H54 (cell line): ENCODE results near the gene SPEF2.
A peak's percentile ranks its signal among the peaks of the same experiment; 100 is the strongest.
"Not testable (repeated sequence)": the region's sequence is repeated elsewhere in the genome, so short reads cannot be mapped to it uniquely, and the experiment has no call there.

Source experiments
- DNase-seq: peaks from one replicate; pipeline ENCODE4 v3.0.0; 2011; ENCODE audit warnings: low spot score, mixed read lengths; ENCODE audit not compliant: insufficient read length
- FAIRE-seq: peaks from 3 replicates; lab custom pipeline; 2011; peaks lifted over from hg19 to GRCh38; lab: Jason Lieb, UNC
- POLR2A ChIP-seq: IDR thresholded peaks from 2 replicates; pipeline ENCODE4 v1.6.1; 2011; ENCODE audit warnings: low read depth, mild to moderate bottlenecking, low read length

The SPEF2 gene

GRCh38 chr5:35835796-35836742, 218.4 kb downstream of the SPEF2 start:
- no peak for TF ChIP-seq POLR2A
- no peak for FAIRE-seq
- DNase-seq = no peak

DNA sequence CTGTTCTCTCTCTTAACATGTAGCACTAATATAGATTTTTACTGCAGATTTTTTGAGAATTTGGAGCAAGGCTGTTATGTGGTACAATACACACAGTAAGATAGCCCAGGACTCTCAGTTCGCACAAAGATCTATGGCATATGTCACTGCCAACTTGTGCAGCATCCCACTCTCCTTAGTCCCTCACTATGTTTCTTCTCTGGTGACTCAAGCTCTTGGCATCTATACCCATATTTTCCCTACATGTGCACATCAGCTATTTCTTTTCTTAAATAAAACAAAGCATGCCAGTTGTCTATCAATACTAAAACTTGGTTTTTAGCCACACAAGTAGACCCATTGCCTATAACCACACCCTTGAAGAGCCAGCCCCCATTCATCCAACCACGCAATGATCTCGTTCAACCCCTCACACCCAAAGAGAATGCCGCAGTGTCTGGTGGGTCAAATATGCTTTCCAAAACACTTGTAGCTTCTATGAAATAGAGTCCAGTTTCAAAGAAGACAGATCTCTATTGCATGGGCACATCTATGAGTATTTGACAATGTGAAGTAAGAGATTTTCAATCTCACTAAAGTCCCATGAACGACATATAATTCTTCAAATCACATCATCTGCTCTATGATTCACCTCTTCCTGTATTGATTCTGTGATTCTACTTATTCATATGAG, 220.8 kb downstream of the SPEF2 start:
- DNase-seq = no peak
- peak; percentile 80 for FAIRE-seq

DNA sequence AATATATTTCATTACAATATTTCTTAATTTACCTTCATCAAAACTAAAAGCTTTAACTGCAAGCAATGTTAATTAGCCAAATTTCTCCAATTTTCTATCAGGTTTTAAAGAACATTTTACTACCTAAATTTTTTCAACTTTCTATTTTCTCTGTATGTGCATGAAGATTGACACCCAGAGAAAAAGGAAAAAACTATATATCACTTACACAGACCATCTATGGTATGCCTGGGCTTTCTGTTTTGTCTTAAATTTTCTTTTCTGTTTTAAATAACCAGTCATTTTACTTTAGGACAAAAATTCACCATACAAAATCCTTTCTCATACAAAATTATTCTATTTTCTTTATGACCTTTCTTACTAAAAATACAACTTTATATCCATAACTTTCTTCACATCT, 225.2 kb downstream of the SPEF2 start:
- DNase-seq (no peak), FAIRE-seq (no peak)
- TF ChIP-seq POLR2A = no peak

More for the DNA sequence above, 220.8 kb downstream of the SPEF2 start:
- TF ChIP-seq POLR2A = no peak

GRCh38 chr5:35845508-35845907, 227.8 kb downstream of the SPEF2 start:
- not testable (repeated sequence) for DNase-seq, FAIRE-seq

DNA sequence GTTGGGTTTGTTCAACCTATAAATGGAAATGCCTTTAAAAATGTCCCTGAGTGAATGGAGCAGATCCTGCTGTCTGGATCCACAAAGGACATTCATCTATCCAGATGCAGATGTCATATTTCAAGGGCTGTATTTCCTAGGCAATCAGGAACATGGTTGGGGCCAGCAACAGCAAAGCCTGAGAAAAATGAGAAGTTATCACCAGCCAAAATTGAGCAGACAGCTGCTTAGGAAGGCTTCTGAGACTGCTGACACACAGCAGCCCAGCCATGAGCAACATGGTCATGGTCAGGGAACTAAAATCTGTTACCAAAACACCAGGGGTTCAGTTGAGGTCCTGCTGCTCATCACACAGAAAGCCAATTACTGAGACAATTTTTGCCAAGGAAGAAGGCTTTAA, 229.8 kb downstream of the SPEF2 start:
- no peak for TF ChIP-seq POLR2A
- FAIRE-seq = no peak
- no peak for DNase-seq

DNA sequence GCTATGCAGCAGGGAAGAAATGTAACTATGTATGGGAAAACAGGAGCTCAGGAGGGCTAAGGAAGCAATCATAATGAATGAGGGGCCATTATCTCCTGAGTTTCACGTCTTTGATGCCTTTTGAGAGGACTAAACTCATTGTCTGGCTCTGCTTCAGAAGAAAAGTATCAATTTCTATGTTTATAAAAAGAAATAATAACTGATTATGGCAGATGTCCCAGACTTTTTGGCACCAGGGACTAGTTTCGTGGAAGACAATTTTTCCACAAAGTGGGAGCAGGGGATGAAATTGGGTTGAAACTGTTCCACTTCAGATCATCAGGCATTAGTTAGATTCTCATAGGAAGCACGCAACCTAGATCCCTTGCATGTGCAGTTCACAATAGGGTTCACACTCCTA, 230.3 kb downstream of the SPEF2 start:
- no peak for TF ChIP-seq POLR2A
- FAIRE-seq (no peak), DNase-seq (no peak)

- TF ChIP-seq POLR2A = no peak
- DNase-seq = no peak
- FAIRE-seq = no peak
Measured at GRCh38 chr5:35849860-35850259, 232.2 kb downstream of the SPEF2 start.

GRCh38 chr5:35850967-35851680, 233.5 kb downstream of the SPEF2 start:
- FAIRE-seq = no peak
- DNase-seq = no peak
- TF ChIP-seq POLR2A = no peak

GRCh38 chr5:35852084-35852734, 234.5 kb downstream of the SPEF2 start:
- FAIRE-seq (peak; percentile 74), DNase-seq (peak; percentile 50)
- peak; percentile 32; the same call in 1 of the 2 replicates for TF ChIP-seq POLR2A

DNA sequence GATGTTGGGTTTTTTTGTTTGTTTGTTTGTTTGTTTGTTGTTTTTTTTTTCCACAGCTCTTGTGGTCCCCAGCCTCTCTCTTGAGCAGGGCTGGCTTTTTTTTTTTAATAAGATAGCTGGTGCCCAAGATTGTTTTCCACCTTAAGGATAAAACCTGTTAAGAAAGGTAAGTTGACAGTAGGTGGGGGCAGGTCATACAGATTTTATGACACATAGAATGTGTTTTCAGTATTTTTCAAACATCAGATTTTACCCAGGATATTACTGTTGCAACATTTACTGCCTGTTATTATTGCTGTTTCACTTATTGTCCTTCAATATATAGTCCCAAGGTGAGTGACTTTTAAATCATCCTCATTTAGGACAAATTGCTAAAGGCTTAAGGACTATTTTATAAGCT, 235.1 kb downstream of the SPEF2 start:
- FAIRE-seq = no peak
- TF ChIP-seq POLR2A = no peak
- no peak for DNase-seq

GRCh38 chr5:35853631-35854030, 236.0 kb downstream of the SPEF2 start:
- FAIRE-seq (no peak), DNase-seq (no peak)
- TF ChIP-seq POLR2A = no peak

GRCh38 chr5:35854248-35854647, 236.6 kb downstream of the SPEF2 start:
- TF ChIP-seq POLR2A = no peak
- FAIRE-seq (no peak), DNase-seq (no peak)

- no peak for TF ChIP-seq POLR2A
- no peak for FAIRE-seq
- DNase-seq = no peak
Measured at GRCh38 chr5:35855187-35855586, 237.5 kb downstream of the SPEF2 start.

GRCh38 chr5:35856186-35856764, 238.6 kb downstream of the SPEF2 start:
- DNase-seq, FAIRE-seq: not testable (repeated sequence)
